Glutamatergic neuron (in vitro differentiated cells): ENCODE data around the gene SPTBN1. TPM values are rescaled to one million over a fixed set of nuclear protein-coding genes. Genes with fewer than 3 reads are reported as not detected.
A peak's percentile ranks its signal among the peaks of the same experiment; 100 is the strongest.

Source experiments
- DNase-seq: peaks from one replicate; pipeline ENCODE4 v3.0.0; 2022
- H3K27ac Mint-ChIP-seq: one replicate; pipeline ENCODE4 v1.8.0; 2020; ENCODE audit warnings: mild to moderate bottlenecking, mixed read lengths, inconsistent platforms; ENCODE audit not compliant: unreplicated experiment
- H3K27me3 Mint-ChIP-seq: one replicate; pipeline ENCODE4 v1.8.0; 2020; ENCODE audit warnings: mild to moderate bottlenecking, moderate library complexity, mixed read lengths, inconsistent platforms; ENCODE audit not compliant: unreplicated experiment
- H3K36me3 Mint-ChIP-seq: one replicate; pipeline ENCODE4 v1.8.0; 2020; ENCODE audit warnings: mild to moderate bottlenecking, mixed read lengths, inconsistent platforms; ENCODE audit not compliant: unreplicated experiment
- H3K4me1 Mint-ChIP-seq: one replicate; pipeline ENCODE4 v1.8.0; 2020; ENCODE audit warnings: mild to moderate bottlenecking, low read depth, mixed read lengths, inconsistent platforms; ENCODE audit not compliant: unreplicated experiment
- H3K4me3 Mint-ChIP-seq: one replicate; pipeline ENCODE4 v1.8.0; 2020; ENCODE audit warnings: mild to moderate bottlenecking, mixed read lengths, inconsistent platforms; ENCODE audit not compliant: unreplicated experiment
- H3K9me3 Mint-ChIP-seq: one replicate; pipeline ENCODE4 v1.8.0; 2020; ENCODE audit warnings: mild to moderate bottlenecking, moderate library complexity, mixed read lengths, inconsistent platforms; ENCODE audit not compliant: unreplicated experiment
- CTCF ChIP-seq: fragments of 200-600 bp; sonication (generic); IDR thresholded peaks from one replicate; pipeline ENCODE4 v1.5.0; 2021; ENCODE audit not compliant: partially characterized antibody, unreplicated experiment
- total RNA-seq: library from RNA; stranded (reverse); fragmentation: NEBNext Ultra II Directional; extraction: Animal tissue kit (Norgen Biotek cat#: 25700); gene quantifications from one replicate; pipeline ENCODE4 v1.2.1, GENCODE V29; 2021; ENCODE audit not compliant: unreplicated experiment

Gene SPTBN1
- total RNA-seq, 1 donor from 2014 or later: 385 TPM

- no peak for DNase-seq
- Mint-ChIP-seq H3K27me3 (peaks cover 12% of the 10 kb centered on the region), H3K4me1 (peaks cover 48% of the 10 kb centered on the region), H3K9me3 (peaks cover 25% of the 10 kb centered on the region), H3K4me3 (no peak overlapping the region), H3K36me3 (peaks cover 13% of the 10 kb centered on the region), H3K27ac (no peak overlapping the region)
- TF ChIP-seq CTCF: no peak
These were observed 143.8 kb downstream of the SPTBN1 start for GRCh38 chr2:54599914-54600313.

DNA sequence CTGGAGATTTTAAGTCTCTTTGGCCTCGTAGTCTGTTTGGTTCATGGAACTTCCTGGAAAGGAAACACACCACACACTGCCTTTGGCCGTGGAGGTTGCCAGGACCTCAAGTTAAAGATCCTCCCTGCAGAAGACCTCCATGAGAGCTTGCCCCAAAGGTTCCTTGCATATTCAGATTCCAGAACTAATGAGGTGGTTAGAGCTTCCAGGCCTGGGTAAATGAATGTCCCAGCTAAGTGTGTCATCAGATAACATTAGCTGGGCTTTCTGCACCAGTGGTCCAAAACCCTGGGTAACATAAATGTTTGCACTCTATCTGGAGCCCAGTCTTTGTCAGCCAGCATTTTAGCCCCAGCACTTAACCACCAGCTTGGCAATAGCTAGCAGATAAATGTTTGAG lies 145.2 kb downstream of the SPTBN1 start:
- Mint-ChIP-seq H3K9me3 (peaks cover 23% of the 10 kb centered on the region), H3K4me1 (peaks cover 48% of the 10 kb centered on the region), H3K36me3 (peaks cover 13% of the 10 kb centered on the region), H3K27me3 (peaks cover 7% of the 10 kb centered on the region), H3K4me3 (no peak overlapping the region), H3K27ac (no peak overlapping the region)
- TF ChIP-seq CTCF: no peak
- DNase-seq: no peak

DNA sequence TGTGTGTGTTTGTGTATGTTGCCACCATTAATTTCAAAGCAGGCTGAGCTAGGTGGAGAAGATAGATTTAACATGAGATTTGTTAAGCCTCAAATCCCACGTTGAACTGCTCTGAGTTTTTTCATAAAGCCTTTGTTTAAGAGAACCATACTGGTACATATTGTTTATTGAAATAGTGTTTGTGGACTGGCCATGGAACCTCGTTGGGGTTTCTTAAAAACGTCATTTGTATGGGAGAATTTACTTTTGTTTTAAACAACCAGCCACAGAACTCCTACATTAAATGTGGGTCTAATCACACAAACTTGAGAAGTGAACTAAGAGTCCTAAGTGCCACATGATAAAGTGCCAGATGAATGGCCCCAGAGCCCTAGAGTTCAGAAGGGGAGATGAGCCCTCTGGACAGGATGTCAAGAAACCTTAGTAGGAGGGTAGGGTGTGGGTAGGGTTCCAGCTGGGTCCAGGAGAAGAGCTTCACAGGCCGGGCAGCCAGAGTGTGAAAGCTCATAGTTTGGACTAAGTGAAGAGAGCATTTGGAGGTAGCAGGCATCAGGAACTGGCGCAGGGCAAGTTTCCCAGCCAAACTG lies 146.7 kb downstream of the SPTBN1 start:
- TF ChIP-seq CTCF: no peak
- peaks cover 41% of the 10 kb centered on the region for H3K4me1 Mint-ChIP-seq
- DNase-seq: no peak
- peaks cover 16% of the 10 kb centered on the region for H3K9me3 Mint-ChIP-seq
- H3K36me3 Mint-ChIP-seq: peaks cover 13% of the 10 kb centered on the region
- peak overlapping the region; percentile 55 for H3K4me3 Mint-ChIP-seq
- H3K27me3 Mint-ChIP-seq: peaks cover 2% of the 10 kb centered on the region
- H3K27ac Mint-ChIP-seq: peak overlapping the region; percentile 36

- Mint-ChIP-seq H3K4me3 (no peak overlapping the region), H3K27ac (no peak overlapping the region), H3K36me3 (peaks cover 15% of the 10 kb centered on the region), H3K9me3 (peaks cover 16% of the 10 kb centered on the region), H3K4me1 (peaks cover 41% of the 10 kb centered on the region), H3K27me3 (peaks cover 3% of the 10 kb centered on the region)
- no peak for TF ChIP-seq CTCF
- DNase-seq: no peak
These were observed 147.2 kb downstream of the SPTBN1 start for GRCh38 chr2:54603357-54603756.

DNA sequence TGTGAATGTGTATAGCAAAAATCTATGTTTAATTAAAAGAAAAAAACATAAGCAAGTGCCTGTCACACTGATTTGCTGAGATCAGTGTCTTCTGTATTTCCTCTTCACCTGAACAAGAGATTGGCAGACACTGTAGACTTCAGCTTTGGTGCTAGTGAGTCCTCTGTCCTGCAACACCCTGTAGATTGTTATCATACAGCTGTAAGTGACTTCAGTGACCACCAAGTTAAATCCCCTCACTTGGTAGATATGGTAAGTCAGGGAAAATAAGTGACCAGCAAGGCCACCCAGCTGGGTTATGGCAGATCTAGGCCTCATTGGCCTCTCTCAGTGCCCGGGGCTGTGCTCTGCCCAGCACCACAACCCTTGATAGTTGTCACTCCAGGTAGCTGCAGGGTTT lies 147.7 kb downstream of the SPTBN1 start:
- H3K4me1 Mint-ChIP-seq: peaks cover 42% of the 10 kb centered on the region
- H3K27ac Mint-ChIP-seq: no peak overlapping the region
- no peak for TF ChIP-seq CTCF
- H3K4me3 Mint-ChIP-seq: no peak overlapping the region
- no peak for DNase-seq
- H3K9me3 Mint-ChIP-seq: peaks cover 18% of the 10 kb centered on the region
- H3K36me3 Mint-ChIP-seq: peaks cover 10% of the 10 kb centered on the region
- H3K27me3 Mint-ChIP-seq: peaks cover 3% of the 10 kb centered on the region
